ENCODE measurements around the gene ZFAND2B. TPM values are rescaled to one million over a fixed set of nuclear protein-coding genes. Genes with fewer than 3 reads are reported as not detected.
A peak's percentile ranks its signal among the peaks of the same experiment; 100 is the strongest.

ZFAND2B gene
- total RNA-seq, 1 experiment from 2014 or later, result 47.5 TPM

DNA sequence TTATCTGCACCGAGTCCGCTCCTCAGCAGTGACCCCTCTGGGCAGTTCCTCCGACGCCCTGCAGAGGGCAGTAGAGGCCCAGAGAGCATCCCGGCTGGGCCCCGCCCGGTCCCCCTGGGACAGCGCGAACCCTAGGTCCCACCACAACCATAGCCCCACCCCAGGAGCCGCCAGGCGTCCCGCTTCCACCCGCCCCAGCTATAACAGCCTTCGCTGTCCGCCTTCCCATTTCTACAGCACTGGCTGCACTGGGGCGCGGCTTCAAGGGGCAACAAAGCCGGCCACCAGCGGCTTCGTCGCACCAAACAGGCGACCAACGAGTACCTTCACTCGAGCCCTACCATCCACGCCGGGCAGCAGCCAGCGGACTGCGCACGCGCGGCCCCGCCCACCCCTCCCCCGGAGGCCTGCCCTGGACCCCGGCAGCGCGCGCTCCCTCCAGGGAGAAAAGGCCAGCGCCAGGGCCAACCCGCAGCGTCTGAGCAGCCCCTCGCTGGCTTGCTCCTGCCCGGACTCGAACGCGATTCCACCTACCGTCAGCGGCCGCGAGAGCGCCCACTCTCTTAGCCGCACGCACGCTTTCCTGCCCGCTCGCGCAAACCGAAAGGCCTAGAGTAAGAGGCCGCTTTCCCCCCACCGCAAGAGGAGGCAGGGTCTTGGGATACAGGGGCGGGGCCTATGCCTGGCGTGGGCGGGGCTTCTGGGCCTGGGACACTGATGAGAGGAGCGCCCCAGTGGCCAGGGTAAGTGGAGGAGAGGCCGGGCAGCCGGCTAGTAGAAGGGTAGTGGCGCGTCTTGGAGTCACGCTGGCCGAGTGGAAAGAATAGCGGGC, 46.2 kb upstream of the ZFAND2B start, which contains the start of gene NHEJ1:
Gene NHEJ1 (minus strand): TSS at position 630 of the 832 bp plus-strand sequence. CDS start 2,453 bp downstream, outside the sequence.
- Histone ChIP-seq H3K27ac (ENCODE audit: low read length) (peak within 1 kb of the TSS; percentile 62), H3K4me2 (ENCODE audit: low read length) (peak within 1 kb of the TSS; percentile 84), H4K20me1 (ENCODE audit: low read length) (no peaks in the 10 kb centered on the region), H3F3A (ENCODE audit: low read length, unreplicated experiment) (no peaks in the 10 kb centered on the region), H3K36me3 (ENCODE audit: low read depth, low read length) (no peaks in the 10 kb centered on the region), H3K4me3 (ENCODE audit: low read length) (peak within 1 kb of the TSS; percentile 79), H3K9me2 (replicated peaks; ENCODE audit: low read length) (no peaks in the 10 kb centered on the region), H3K9ac (ENCODE audit: low read length) (peak within 1 kb of the TSS; percentile 83), H2AFZ (ENCODE audit: low read length) (peak within 1 kb of the TSS; percentile 85), H3K9me3 (ENCODE audit: low read length) (no peaks in the 10 kb centered on the region), H3K4me1 (ENCODE audit: insufficient read depth, low read length) (peaks cover 26% of the 10 kb centered on the region), H3K27me3 (ENCODE audit: low read length) (no peaks in the 10 kb centered on the region), H3K79me2 (ENCODE audit: low read length) (0 out of 2 replicates have a peak, but pooled peaks cover 4% of the 10 kb centered on the region)
- intact Hi-C loops (cut with micrococcal nuclease), result loop anchor here (1.0 to 10.0 kb wide), 7 partner anchors 11 to 224 kb away; partner anchors contain the start of genes CNPPD1, DNAJB2 and DNPEP
- TF ChIP-seq, protein P1, sequence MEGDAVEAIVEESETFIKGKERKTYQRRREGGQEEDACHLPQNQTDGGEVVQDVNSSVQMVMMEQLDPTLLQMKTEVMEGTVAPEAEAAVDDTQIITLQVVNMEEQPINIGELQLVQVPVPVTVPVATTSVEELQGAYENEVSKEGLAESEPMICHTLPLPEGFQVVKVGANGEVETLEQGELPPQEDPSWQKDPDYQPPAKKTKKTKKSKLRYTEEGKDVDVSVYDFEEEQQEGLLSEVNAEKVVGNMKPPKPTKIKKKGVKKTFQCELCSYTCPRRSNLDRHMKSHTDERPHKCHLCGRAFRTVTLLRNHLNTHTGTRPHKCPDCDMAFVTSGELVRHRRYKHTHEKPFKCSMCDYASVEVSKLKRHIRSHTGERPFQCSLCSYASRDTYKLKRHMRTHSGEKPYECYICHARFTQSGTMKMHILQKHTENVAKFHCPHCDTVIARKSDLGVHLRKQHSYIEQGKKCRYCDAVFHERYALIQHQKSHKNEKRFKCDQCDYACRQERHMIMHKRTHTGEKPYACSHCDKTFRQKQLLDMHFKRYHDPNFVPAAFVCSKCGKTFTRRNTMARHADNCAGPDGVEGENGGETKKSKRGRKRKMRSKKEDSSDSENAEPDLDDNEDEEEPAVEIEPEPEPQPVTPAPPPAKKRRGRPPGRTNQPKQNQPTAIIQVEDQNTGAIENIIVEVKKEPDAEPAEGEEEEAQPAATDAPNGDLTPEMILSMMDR (conservative IDR thresholded peaks at IDR 0.05; ENCODE audit: low read depth, low read length), result peak; percentile 90
- no peak for TF ChIP-seq EZH2phosphoT487 (IDR thresholded peaks at IDR 0.05; ENCODE audit: borderline replicate concordance, low read length)
- ChIA-PET CTCF (interaction anchor here (0.6 to 0.9 kb wide), 4 partner anchors 81 to 150 kb away, joined by 3 to 4 read pairs (median 4); no protein-coding TSS in a partner anchor), POLR2A (ENCODE audit: unreplicated experiment) (no interaction called here)
- BruUV-seq (replicated peaks), result no TSS peak
- ATAC-seq (peak; percentile 91), DNase-seq (peak; percentile 92)

DNA sequence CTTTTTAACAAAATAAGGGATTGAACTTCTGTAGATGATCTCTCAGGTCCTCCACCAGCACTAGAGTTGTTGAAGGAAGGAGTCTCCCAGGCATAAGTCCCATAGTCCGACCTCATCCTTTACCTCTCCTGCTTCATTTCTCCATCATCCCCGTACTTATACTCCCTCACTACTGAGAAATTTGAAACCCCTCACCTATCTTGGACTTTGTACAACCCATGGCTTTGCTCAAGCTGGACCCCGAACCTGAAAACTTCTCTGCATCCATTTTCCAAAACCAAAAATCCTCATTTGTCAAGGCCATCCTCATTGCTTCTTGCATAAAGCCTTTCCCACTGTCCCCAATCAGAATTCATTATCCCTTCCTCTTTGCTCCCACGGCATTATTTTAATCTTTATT, 45.5 kb upstream of the ZFAND2B start:
- TF ChIP-seq EZH2 (IDR thresholded peaks at IDR 0.05; ENCODE audit: low read length, unreplicated experiment) (no peak), EZH2phosphoT487 (IDR thresholded peaks at IDR 0.05; ENCODE audit: borderline replicate concordance, low read length) (no peak)
- TF ChIP-seq, protein P1 (conservative IDR thresholded peaks at IDR 0.05; ENCODE audit: low read depth, low read length), result no peak
- H3K79me2 ChIP-seq (ENCODE audit: low read length), result 0 out of 2 replicates have a peak, but pooled peaks cover 4% of the 10 kb centered on the region
- H3K27ac ChIP-seq (ENCODE audit: low read length), result 0 out of 2 replicates have a peak overlapping the region, but pooled peaks have one; percentile 62
- H3K36me3 ChIP-seq (ENCODE audit: low read depth, low read length), result no peaks in the 10 kb centered on the region
- H3K27me3 ChIP-seq (ENCODE audit: low read length), result no peaks in the 10 kb centered on the region
- H3K4me2 ChIP-seq (ENCODE audit: low read length), result peak overlapping the region; percentile 84
- peaks cover 26% of the 10 kb centered on the region for H3K4me1 ChIP-seq (ENCODE audit: insufficient read depth, low read length)
- intact Hi-C loops (cut with micrococcal nuclease), result loop anchor here (10.0 kb wide), 1 partner anchor 224 kb away; the partner anchor contains the start of gene DNPEP
- no peaks in the 10 kb centered on the region for H3K9me3 ChIP-seq (ENCODE audit: low read length)
- H3K4me3 ChIP-seq (ENCODE audit: low read length), result peak overlapping the region; percentile 79
- no peaks in the 10 kb centered on the region for H3K9me2 ChIP-seq (replicated peaks; ENCODE audit: low read length)
- ChIA-PET CTCF (no interaction called here), POLR2A (ENCODE audit: unreplicated experiment) (no interaction called here)
- peak overlapping the region; percentile 83; the same call in 1 of the 2 replicates for H3K9ac ChIP-seq (ENCODE audit: low read length)
- DNase-seq (no peak), ATAC-seq (no peak)
- no TSS peak for BruUV-seq (replicated peaks)
- H4K20me1 ChIP-seq (ENCODE audit: low read length), result no peaks in the 10 kb centered on the region
- H3F3A ChIP-seq (ENCODE audit: low read length, unreplicated experiment), result no peaks in the 10 kb centered on the region
- H2AFZ ChIP-seq (ENCODE audit: low read length), result peak overlapping the region; percentile 85
